ENCODE results near the gene LRRC75B. TPM values are rescaled to one million over a fixed set of nuclear protein-coding genes. Genes with fewer than 3 reads are reported as not detected.

LRRC75B gene
- total and polyA plus RNA-seq, 2 donors (not counting 3 experiments of a cell fraction or from before 2014, with no cell fraction given) = 8.9 to 15.0 TPM

DNA sequence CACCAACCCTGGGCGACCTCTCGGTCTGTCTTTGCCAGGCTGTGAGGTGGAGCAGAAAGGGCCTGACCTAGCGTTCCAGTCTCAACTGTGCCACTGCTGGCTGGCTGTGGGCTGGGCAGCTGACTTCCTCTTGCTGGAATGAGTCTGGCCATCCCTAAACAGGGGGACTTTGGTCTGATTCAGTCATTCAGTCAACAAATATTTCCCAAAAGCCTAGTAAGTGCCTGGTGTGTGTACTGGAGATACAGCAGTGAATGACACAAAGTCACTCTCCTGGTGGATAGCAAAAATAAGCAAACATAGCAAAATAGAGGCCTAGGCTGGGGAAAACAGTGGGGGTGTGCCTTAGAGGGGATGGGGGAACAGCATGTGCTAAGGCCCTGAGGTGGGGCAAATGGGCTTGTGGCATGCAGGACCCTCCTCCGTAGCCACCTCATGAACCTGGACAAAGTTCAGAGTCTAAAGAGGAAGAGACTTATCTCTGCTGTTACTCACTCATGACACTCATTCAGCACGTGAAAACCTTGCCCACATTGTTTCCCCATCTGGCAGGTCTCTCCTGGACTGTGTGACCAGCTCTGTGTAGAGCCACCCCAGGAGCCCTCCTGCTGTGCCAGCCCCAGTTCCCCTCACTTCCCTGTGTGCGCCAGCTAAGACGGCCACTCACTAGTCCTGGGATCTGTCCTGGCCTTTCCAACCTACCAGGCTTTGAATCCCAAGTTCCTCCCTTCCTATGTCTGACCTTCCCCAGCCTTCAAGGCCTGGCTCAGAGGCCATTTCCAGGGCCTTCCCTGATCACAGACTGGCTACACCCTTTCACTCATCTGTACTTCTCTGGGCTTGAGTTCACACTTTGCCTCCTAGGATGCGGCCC, 42.6 kb downstream of the LRRC75B start:
- TF ChIP-seq POLR2AphosphoS5 (IDR thresholded peaks at IDR 0.05; ENCODE audit: insufficient read depth, low read depth, low read length) = no peak
- no peak for TF ChIP-seq FOS (IDR thresholded peaks at IDR 0.05; ENCODE audit: borderline replicate concordance, insufficient read depth, low read length)
- no peak for TF ChIP-seq JUN (IDR thresholded peaks at IDR 0.05; ENCODE audit: borderline replicate concordance, insufficient read depth, insufficient read length, low read depth)
- TF ChIP-seq, protein P1, sequence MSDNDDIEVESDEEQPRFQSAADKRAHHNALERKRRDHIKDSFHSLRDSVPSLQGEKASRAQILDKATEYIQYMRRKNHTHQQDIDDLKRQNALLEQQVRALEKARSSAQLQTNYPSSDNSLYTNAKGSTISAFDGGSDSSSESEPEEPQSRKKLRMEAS (IDR thresholded peaks at IDR 0.05; ENCODE audit: insufficient read depth, insufficient read length) = no peak
- no peak for TF ChIP-seq EZH2 (IDR thresholded peaks at IDR 0.05; ENCODE audit: borderline replicate concordance, low read depth, low read length, severe bottlenecking)
- TF ChIP-seq POLR2A (IDR thresholded peaks at IDR 0.05; ENCODE audit: low read depth, low read length) = no peak
- TF ChIP-seq, protein P2, sequence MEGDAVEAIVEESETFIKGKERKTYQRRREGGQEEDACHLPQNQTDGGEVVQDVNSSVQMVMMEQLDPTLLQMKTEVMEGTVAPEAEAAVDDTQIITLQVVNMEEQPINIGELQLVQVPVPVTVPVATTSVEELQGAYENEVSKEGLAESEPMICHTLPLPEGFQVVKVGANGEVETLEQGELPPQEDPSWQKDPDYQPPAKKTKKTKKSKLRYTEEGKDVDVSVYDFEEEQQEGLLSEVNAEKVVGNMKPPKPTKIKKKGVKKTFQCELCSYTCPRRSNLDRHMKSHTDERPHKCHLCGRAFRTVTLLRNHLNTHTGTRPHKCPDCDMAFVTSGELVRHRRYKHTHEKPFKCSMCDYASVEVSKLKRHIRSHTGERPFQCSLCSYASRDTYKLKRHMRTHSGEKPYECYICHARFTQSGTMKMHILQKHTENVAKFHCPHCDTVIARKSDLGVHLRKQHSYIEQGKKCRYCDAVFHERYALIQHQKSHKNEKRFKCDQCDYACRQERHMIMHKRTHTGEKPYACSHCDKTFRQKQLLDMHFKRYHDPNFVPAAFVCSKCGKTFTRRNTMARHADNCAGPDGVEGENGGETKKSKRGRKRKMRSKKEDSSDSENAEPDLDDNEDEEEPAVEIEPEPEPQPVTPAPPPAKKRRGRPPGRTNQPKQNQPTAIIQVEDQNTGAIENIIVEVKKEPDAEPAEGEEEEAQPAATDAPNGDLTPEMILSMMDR (IDR thresholded peaks at IDR 0.05; ENCODE audit: extremely low read depth in 1 of 2, insufficient read depth in 1 of 2, low read depth in 1 of 2, low read length in 2 of 2) = no peak
- TF ChIP-seq GATA2 (IDR thresholded peaks at IDR 0.05; ENCODE audit: insufficient read depth, insufficient read length, low read depth, low read length) = no peak
- no peak for TF ChIP-seq MYC (IDR thresholded peaks at IDR 0.05; ENCODE audit: low read depth, low read length)
- DNase-seq (ENCODE audit: low read depth, low spot score) (no peak), FAIRE-seq (no peak)
- ChIA-PET CTCF (no interaction called here), POLR2A (no interaction called here)
- H3K9ac ChIP-seq (replicated peaks; ENCODE audit: extremely low read depth, insufficient read depth, low read length) = no peak overlapping the region
- H3K9me3 ChIP-seq (replicated peaks; ENCODE audit: control insufficient read depth, insufficient read depth, low read length) = no peaks in the 10 kb centered on the region
- dilution Hi-C loops (cut with MboI; ENCODE audit: extremely low pct_ligation_motif_present, low sequenced_read_pairs) = no loop called here
- no peak overlapping the region for H3K4me2 ChIP-seq (ENCODE audit: insufficient read depth, low read length)
- no peaks in the 10 kb centered on the region for H4K20me1 ChIP-seq (replicated peaks; ENCODE audit: control insufficient read depth, extremely low read depth, insufficient read depth, low read length)
- no peak overlapping the region for H2AFZ ChIP-seq (ENCODE audit: low read depth, low read length)
- H3K27me3 ChIP-seq (ENCODE audit: control insufficient read depth in 2 of 2, insufficient read depth in 2 of 2, low read length in 2 of 2) = no peaks in the 10 kb centered on the region
- peaks cover 11% of the 10 kb centered on the region for H3K4me1 ChIP-seq (ENCODE audit: control insufficient read depth, extremely low read depth, insufficient read depth, low read length)
- H3K9me1 ChIP-seq (replicated peaks; ENCODE audit: control insufficient read depth, extremely low read depth, insufficient read depth, low read length) = no peaks in the 10 kb centered on the region
- no peak overlapping the region for H3K4me3 ChIP-seq (replicated peaks in 1 of 3; ENCODE audit: insufficient read depth in 1 of 3, low read depth in 1 of 3, low read length in 3 of 3)
- intact Hi-C loops (cut with micrococcal nuclease) = no loop called here
- no TSS peak for BruUV-seq (replicated peaks)
- peaks cover 47% of the 10 kb centered on the region for H3K79me2 ChIP-seq (ENCODE audit: control insufficient read depth, insufficient read depth, low read length)
- H3K27ac ChIP-seq (ENCODE audit: insufficient read depth, low read depth, low read length) = no peak overlapping the region
- peaks cover 0 to 28% of the 10 kb centered on the region in 2 experiments for H3K36me3 ChIP-seq (ENCODE audit: control insufficient read depth in 2 of 2, extremely low read depth in 1 of 2, insufficient read depth in 2 of 2, low read length in 2 of 2)
